ENCODE measurements around the gene GDE1. TPM values are rescaled to one million over a fixed set of nuclear protein-coding genes. Genes with fewer than 3 reads are reported as not detected.
A peak's percentile ranks its signal among the peaks of the same experiment; 100 is the strongest.

Gene GDE1
- polyA plus RNA-seq, 10 donors, result 50.1 to 64.1 (median 54.2) TPM

GRCh38 chr16:19524616-19525384 is 2.9 kb upstream of the GDE1 start:
- peak in 1 of 3 donors; percentile 60 for DNase-seq

- peak in 1 of 3 donors; percentile 33 for DNase-seq
These were observed 2.4 kb upstream of the GDE1 start for GRCh38 chr16:19524356-19524615.

- DNase-seq, result peak; percentile 94 to 97 (median 95)
These were observed 1.9 kb upstream of the GDE1 start, which contains the start of gene CCP110 for GRCh38 chr16:19523559-19524355. Gene CCP110, plus strand, starts transcription at chr16:19523942. Its CDS starts 3,940 bp downstream, at chr16:19527882.

- no peak for DNase-seq
These were observed 1.3 kb upstream of the GDE1 start for GRCh38 chr16:19523184-19523558.

- DNase-seq, result no peak
These were observed 862 bp upstream of the GDE1 start for GRCh38 chr16:19522760-19523159.

GRCh38 chr16:19522397-19522732 is 467 bp upstream of the GDE1 start:
- no peak for DNase-seq

GRCh38 chr16:19520861-19521331 is 1.0 kb downstream of the GDE1 start:
- peak in 1 of 3 donors; percentile 21 for DNase-seq

GRCh38 chr16:19518388-19518787 is 3.5 kb downstream of the GDE1 start:
- DNase-seq, result no peak

GRCh38 chr16:19517424-19518089 is 4.3 kb downstream of the GDE1 start:
- DNase-seq, result no peak

GRCh38 chr16:19515757-19516156 is 6.1 kb downstream of the GDE1 start:
- no peak for DNase-seq

- DNase-seq, result peak in 1 of 3 donors; percentile 32
These were observed 8.4 kb downstream of the GDE1 start for GRCh38 chr16:19513377-19514053.

GRCh38 chr16:19512297-19512696 is 9.6 kb downstream of the GDE1 start:
- DNase-seq, result no peak

GRCh38 chr16:19507867-19508266 is 14.0 kb downstream of the GDE1 start:
- no peak for DNase-seq

- DNase-seq, result no peak
These were observed 14.9 kb downstream of the GDE1 start for GRCh38 chr16:19506965-19507364.

GRCh38 chr16:19505600-19506303 is 16.1 kb downstream of the GDE1 start:
- no peak for DNase-seq

- DNase-seq, result no peak
These were observed 18.3 kb downstream of the GDE1 start for GRCh38 chr16:19503461-19504075.

GRCh38 chr16:19502395-19503131 is 19.3 kb downstream of the GDE1 start:
- peak; percentile 56 to 77 (median 75) for DNase-seq

GRCh38 chr16:19499481-19499880 is 22.4 kb downstream of the GDE1 start:
- no peak for DNase-seq

GRCh38 chr16:19499006-19499405 is 22.9 kb downstream of the GDE1 start:
- no peak for DNase-seq

GRCh38 chr16:19497176-19497575 is 24.7 kb downstream of the GDE1 start:
- DNase-seq, result no peak
